HG03060 (cell line): ENCODE data around the gene SPATA16.

Experiments
- ATAC-seq: cut with Tn5 transposase; IDR thresholded peaks from one replicate; pipeline ENCODE4 v1.9.1; 2021; ENCODE audit warnings: low read depth, moderate number of reproducible peaks; ENCODE audit not compliant: unreplicated experiment

The SPATA16 gene

DNA sequence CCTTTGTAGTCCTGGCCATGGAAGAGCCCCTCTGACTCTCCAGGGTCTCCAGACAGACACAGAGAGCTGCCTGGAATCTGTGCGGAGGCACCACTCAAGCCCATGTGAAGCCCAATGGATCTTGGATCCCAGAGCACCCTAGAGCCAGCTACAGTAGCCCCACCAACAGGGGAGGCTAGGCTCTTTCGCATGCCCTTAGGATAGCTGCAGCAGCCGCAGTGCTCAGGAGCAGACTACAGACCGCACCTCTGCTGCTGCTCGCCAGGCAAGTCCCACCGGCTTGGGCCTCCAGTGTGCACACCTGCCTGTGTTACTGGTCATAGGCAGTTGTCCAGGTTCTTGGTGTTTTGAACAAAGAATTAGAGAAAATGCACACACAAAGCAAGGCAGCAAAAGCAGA lies 131.6 kb downstream of the SPATA16 start:
- ATAC-seq = no peak

DNA sequence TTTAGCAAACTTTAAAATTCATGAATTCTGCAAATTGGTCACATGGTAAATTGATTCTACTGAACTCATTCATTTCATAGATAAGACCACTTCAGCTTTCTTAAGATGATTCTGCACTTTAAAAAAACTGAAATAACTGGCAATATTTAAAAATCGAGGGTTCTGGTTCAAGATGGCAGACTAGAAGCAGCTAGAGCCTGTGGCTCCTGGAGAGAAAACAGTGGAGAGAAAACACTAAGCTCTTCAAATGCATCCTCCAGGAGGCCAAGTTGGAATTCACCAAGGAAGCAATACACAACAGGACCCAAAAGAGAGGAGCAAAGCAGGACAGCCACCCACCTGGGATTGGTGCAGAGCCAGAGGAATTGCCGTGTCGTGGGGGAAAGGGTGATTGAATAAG lies 132.1 kb downstream of the SPATA16 start:
- ATAC-seq = no peak

DNA sequence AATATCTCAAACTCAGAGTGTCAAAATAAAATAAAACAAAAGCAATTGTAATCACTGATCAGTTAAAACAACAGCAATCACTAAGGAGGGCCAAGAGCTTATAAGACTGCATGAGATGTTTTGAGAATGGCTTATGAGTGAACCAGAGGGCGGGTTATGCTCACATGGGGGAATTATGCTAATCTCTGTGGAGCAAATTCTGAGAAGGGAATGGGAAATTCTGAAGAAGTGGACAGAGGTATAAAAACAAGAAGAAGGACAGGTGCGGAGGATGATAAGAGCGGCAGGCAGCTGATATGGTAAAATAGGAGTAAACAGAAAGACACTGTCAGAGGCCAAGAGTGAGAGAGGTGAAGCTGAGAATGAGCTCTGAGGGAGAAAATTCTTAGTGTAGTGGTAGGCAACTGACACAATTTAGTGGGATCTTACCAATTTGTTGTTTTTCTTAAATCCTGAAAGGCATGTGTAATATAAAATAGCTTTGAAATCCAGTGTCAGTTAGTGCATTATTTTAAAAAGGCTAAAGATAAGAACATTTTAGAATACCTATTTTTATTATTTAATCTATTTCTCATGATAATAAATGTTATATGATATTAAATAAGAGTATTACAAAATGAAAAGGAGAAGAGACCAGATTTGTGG lies 133.8 kb downstream of the SPATA16 start:
- ATAC-seq = no peak

DNA sequence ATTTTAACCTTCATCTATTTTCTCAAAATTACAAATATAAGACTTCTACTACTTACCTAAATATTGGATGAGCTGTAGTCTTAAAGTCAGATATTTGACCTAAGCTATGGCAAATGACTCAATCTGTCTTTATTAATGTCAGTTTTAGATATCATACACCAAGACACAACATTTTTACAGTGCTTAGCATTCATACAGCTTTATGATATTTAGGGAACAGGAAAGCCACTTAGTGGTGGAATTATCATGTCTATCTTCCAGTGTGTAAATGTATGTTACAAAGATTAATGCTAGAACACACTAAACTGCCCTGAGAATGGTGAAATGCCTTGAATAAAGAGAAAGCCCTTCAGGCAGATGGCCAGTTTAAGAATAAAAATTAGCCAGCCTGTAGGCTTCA lies 135.0 kb downstream of the SPATA16 start:
- no peak for ATAC-seq

DNA sequence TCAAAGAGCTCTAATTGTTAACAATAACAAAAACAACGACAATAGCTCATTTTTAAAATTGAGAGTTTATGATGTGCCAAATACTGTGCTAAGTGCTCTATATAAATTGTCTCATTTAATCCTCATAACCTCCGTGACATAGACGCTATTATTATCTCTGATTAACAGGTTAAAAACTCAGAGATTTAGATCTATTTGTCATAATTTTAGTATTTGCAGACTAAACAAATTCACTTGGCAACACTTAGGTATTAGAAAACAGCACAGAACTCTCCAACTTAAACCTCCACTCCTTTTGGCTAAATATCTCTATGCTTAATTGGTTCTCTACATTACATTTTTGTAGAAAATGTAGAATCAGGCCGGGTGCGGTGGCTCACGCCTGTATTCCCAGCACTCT lies 136.4 kb downstream of the SPATA16 start:
- no peak for ATAC-seq

DNA sequence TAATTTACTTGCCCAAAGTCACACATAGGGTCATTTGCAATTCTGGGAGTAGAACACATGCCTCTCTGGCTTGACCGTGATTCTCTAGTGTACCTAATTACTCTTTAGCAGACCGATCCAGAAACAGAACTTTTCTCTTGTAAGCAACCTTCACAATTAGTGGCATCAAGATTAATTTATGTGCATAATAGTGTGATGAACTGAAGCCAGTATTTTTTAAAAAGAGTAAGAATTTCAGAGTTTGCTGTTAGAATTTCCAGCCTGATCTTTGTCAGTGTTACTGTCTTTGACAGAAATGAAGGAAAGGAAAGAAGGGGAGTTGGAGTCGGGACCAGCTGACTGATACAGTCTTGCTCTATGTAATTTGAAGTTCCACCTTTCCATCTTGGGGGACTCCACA lies 137.1 kb downstream of the SPATA16 start:
- no peak for ATAC-seq

DNA sequence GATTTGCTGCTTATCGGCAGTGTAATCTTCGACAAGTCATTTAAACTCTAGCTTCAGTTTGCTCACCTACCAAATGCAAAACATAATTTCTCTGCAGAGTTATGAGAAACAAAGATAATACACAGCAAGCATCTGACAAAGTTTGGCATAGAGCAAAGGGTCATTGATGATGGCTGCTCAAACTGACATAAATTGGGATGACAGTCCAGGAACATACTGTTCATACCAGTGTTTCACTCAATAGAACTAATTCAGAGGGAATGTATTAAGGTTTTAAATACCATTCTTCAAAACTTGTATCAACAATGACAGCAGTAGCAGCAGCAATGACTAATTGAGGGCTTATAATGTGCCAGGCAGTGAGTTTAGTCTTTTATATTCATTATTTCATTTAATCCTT lies 137.6 kb downstream of the SPATA16 start:
- no peak for ATAC-seq

DNA sequence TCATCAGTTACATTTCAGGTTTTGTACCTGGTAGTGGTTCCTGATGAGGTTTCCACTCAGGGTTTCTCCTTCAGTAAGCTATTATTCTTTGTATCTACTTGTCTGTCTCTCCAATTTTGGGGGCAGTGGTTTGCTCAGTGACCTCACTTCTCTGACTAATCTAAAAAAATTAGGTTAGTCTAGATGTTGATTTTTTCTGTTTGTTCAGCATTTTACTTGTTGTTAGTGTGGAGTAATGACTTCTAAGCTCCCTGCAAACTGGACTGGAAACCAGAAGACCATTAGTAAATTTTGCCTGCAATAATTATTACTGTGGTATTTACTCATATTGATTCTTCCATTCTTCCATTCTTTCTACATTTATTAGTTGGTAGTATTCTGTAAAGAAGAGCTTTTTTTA lies 139.4 kb downstream of the SPATA16 start:
- no peak for ATAC-seq

DNA sequence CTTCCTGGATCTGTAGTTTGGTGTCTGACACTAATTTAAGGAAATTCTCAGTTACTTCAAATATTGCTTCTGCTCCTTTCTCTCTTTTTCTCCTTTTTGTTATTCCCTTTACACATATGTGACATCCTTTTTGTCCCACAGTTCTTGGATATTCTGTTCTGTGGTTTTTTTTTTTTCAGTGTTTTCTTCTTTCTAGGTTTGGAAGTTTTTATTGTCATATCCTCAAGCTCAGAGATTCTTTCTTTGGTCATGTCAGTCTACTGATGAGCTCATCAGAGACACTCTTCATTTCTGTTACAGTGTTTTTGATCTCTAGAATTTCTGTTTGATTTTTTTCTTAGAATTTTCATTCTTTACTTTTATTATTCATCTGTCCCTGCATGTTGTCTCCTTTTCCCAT lies 140.5 kb downstream of the SPATA16 start:
- ATAC-seq = no peak

DNA sequence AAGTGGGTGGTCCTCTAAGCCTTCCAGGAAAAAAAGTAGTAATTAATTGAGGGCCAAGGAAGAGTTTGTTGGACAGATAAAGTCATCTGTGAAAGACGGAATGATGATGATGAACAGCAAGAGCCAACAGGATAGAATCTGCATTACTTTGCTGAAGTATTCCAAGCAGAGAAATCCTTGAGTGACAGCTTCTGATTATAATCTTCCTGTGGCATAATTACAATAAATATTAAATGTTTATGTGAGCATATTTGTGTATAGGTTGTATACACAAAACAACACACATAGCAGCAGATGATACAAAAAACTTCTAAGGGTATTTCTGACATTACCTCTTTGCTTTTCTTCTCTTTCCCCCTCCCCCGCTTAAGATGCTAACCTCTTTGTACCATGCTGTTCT lies 147.6 kb downstream of the SPATA16 start:
- ATAC-seq = no peak

DNA sequence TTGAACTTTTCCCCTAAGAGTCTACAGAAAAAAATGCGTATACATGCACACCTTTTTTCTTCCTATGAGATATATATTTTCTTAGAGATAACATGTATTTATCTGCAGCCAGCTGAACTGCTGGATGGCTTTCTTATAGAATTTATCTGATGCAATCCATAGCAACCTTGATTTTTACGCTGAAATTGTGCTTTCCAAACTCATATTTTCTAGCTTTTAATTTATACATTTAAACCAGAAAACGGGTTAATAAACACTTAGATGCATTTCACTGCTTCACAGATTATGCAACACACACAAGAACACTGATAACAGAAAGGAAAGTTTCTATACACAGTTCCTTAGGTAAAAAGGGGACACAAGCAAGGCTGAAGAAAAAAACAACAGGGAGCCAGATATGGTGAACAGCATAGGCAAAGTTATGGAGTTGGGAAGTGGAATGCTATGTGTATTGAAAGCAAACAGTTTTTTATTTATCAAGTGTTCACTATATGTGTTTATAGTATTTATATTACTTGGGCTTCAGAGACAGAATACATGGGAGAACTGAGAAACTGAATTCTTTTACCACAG lies 149.5 kb downstream of the SPATA16 start:
- ATAC-seq = no peak

DNA sequence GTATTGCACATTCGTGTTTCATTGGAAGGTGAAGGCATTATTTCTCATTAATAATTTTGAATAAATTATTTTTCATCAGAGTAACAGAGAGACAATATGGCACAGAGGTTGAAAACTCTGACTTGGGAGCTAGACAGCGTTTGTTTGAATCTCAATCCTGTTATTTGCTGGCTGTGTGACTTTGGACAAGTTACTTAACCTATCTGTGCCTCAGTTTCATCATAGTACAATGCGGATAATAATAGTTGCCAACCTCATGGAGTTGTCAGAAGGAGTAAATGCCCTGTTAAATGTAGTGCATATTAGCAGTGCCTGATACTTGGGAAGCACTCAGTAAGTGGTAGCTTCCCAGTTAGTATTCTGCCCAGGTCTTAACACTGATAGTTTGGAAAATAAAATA lies 151.7 kb downstream of the SPATA16 start:
- no peak for ATAC-seq

DNA sequence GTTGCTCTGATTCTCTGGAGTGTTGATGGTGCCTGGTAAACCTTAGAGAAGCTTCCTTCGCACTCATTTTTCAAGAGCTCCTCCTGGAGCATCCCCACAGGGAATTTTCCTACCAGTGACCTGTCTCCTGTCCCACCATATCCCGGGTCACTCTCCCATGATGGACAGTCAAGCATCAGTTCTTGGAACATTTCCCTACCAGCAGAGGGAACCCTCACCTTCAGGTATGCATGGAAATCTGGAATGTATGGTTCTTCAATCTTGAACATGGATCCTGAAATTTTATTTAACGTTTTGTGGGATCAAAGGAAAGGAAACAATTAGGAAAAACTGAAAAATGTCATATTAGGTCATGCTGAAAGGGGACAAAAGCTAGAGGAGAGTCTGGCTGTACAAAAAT lies 153.8 kb downstream of the SPATA16 start:
- ATAC-seq = no peak

DNA sequence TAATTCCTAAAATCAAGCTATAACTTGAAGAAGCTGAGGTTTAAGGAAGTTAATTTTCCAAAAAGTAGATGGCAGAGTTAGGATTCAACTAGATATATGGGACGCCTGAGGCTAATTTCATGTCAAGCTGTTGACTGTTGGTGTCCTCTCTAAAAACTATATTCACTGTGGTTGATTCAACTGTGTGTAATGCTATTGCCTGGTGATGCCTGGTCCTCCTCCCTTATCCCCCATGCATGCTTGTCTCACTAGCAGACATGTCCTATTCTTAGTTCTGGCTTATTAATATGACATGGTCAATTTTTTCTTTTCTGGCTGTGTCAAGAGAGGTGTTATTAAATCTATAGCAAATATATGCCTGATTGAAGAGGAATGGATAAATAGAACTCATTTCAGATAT lies 156.1 kb downstream of the SPATA16 start:
- ATAC-seq = no peak

DNA sequence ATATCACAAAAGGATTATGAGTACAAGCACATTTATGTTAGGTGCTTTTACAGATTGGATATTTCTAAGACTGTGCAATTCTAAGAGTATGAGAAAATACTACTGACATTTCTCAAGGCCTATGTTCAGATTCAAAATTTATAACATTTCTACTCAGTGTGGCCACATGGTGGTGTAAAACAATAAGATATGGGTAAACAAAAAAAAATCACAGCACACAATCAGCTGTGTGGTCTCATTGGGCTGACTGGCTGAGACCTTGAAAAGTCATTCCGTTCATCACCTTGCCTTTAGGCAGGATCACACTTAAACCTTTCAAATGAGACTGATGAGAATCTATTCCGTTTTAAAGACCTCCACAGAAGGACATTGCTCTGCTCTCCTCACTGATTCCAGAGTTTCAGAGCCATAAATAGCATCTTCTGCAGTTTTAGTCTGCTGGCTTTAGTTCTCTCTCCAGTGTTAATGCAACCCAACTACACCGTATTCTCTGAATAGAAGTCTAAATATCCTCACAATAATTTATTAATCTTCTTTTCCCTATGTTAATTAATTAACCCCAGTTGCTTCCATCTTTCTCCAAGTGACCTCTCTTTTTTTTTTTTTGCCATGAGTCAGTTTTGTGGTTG lies 158.2 kb downstream of the SPATA16 start:
- no peak for ATAC-seq

DNA sequence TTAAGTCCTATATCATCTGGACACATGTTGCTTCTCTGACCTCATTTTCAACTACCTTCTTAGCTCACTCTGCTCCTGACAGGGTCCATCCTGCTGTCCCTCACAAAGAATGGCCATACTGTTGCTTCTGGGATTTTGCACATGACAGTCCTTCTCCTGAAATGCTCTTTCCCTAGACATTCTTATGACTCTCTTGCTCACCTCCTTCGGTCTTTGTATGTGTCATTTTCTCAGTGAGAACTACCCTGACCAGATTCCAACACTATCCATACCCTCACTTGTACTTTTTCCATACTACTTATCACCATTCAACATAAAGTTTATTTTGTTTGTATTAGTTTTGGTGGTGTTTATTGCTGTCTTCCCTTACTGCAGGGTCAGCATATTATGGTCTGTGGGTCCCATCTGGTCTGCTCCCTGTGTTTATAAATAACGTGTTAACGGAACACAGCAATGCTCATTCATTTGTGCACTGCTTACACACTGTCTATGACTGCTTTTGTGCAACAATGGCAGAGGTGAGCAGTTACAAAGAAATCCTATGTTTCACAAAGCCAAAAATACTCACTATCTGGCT lies 159.5 kb downstream of the SPATA16 start:
- ATAC-seq = no peak

DNA sequence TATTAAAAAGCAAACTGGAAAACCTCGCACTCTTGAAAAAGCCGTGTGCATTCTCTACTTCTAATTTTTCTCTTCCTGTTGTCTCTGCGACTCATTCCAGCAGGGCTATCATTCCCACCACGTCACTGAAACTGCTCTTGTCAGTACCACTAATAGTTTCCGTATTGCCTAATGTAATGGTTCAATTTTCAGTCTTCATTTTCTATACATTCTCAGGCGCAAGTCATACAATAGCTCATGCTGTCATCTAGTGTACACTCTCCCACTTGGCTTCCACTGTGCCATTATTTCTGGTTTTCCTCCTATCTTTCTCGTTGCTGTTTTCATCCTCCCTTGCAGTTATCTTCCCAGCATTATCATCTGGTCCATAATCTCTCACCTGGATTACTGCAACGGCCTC lies 160.2 kb downstream of the SPATA16 start:
- no peak for ATAC-seq

DNA sequence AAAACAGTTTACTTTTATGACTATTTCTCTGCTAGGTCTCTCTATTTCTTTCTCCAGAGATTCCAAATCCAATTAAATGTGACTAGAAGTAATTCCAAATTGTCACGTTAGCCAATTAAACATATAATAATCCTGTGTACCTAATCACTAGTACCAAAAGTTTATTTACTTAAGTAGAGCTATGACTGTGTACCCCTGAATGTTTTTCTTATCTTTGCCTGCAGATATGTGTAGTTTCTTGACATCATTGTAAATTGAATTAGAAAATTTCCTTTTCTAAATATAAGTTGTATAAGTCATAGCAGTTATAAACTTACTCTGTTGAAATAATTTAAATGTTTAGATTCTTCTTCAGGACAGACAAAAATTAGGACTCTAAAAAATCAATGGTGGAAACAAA lies 163.3 kb downstream of the SPATA16 start:
- no peak for ATAC-seq

DNA sequence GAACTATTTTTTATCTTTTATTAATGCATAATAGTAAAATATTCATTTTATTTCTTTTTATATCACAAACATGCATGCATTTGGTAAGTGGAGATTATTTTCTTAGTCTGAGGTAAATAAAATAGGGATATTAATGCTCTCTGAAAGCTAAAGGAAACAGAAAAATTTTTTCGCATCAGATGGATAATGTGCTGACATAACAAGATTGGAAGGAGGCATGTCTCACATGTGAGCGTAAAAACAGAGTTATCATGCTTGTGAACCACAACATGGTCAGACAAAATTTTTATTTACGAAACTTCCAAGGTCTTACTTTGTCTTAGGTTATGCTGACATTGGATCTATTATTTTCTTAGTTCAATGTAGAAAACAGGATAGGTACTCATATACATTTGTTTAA lies 166.1 kb downstream of the SPATA16 start:
- ATAC-seq = no peak

DNA sequence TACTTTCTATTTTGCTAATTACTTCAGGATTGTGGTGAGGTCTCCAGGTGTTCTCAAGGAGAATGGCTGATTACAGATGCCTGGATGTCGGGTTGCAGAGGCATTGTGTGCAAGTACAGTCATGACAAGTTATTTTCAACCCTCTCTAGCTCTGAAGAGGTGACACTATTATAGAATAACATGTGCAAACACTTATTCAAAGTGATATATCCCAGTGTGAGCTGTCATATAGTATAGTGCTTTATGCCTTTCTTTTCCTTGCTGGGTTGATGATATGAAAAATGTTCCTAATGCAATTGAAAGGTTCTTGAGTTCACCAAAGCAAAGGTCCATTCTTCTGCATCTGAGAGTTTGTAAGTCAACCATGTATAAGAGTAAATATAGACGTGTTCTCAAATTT lies 167.2 kb downstream of the SPATA16 start:
- no peak for ATAC-seq

DNA sequence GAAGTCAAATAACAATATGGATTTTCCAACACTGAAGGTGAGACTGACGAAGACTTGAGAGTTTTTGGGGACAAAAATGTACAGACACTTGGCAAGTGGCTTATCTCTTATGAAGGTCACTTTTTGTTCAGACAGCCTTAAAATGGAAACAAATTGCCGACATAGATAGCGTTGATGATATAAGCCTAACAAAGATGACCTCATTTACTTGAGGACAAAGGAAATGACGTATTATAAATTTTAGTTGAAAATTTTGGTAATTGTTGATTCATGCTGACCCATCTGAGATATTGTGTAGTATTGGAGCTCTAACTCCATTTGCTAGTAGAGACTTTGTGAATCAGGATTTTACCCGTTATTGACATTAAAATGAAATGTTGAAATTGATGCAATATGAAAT lies 168.3 kb downstream of the SPATA16 start:
- ATAC-seq = no peak

DNA sequence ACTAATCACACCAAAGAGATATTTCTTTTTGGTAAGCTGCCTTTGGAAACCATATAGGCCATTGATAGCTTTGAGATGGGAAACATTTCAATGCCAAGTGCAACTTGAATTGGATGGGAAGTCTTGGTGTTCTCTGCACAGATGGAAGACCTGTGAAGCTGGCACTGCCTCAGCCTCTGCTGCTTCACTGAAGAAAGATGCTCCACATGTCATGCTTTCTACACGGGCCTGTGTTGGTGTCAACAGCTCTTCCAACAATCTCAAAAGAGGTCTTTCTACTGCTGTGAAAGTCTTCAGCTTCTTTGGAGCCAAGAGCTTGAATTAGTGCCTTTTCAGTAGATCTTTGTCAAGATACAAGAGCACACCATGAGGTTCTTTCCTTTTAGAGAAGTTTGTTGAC lies 169.0 kb downstream of the SPATA16 start:
- no peak for ATAC-seq
